GM12878 (cell line): Measurements from ENCODE around the gene ISG20. TPM values are rescaled to one million over a fixed set of nuclear protein-coding genes. Genes with fewer than 3 reads are reported as not detected.
A peak's percentile ranks its signal among the peaks of the same experiment; 100 is the strongest.

Source experiments
- BCL3 ChIP-seq: IDR thresholded peaks from 2 replicates; pipeline ENCODE4 v1.6.1; 2011; ENCODE audit warnings: borderline replicate concordance, low read depth, mild to moderate bottlenecking, moderate library complexity, low read length; ENCODE audit not compliant: insufficient read depth, poor library complexity, severe bottlenecking
- CBX5 ChIP-seq: sonication (generic); IDR thresholded peaks from 2 replicates; pipeline ENCODE4 v1.6.1; 2016; ENCODE audit warnings: low read depth, moderate library complexity, mild to moderate bottlenecking, inconsistent platforms
- EZH2 ChIP-seq: IDR thresholded peaks from 2 replicates; pipeline ENCODE4 v1.6.1; 2012; ENCODE audit warnings: low read depth, mild to moderate bottlenecking, control low read depth, inconsistent platforms, low read length, borderline replicate concordance; ENCODE audit not compliant: control insufficient read depth
- GATAD2B ChIP-seq: fragments of 450-650 bp; conservative IDR thresholded peaks from 2 replicates; pipeline ENCODE4 v1.6.1; 2017; ENCODE audit warnings: low read depth, mild to moderate bottlenecking, moderate library complexity
- HSF1 ChIP-seq: fragments of 150-350 bp; IDR thresholded peaks from 2 replicates; pipeline ENCODE4 v1.6.1; 2014; ENCODE audit warnings: mild to moderate bottlenecking, low read depth, low read length
- KAT2A ChIP-seq: conservative IDR thresholded peaks from 2 replicates; pipeline ENCODE4 v1.6.1; 2011; ENCODE audit warnings: low read depth, low read length; ENCODE audit not compliant: control insufficient read depth
- MEF2A ChIP-seq: IDR thresholded peaks from 2 replicates; pipeline ENCODE4 v1.6.1; 2011; ENCODE audit warnings: low read depth, mild to moderate bottlenecking, low read length, moderate library complexity; ENCODE audit not compliant: insufficient read depth
- MEF2B ChIP-seq: fragments of 450-650 bp; IDR thresholded peaks from 2 replicates; pipeline ENCODE4 v1.6.1; 2018; ENCODE audit warnings: mild to moderate bottlenecking, moderate library complexity; ENCODE audit not compliant: partially characterized antibody, poor library complexity, severe bottlenecking
- MXI1 ChIP-seq: fragments of 150-350 bp; IDR thresholded peaks from 2 replicates; pipeline ENCODE4 v1.6.1; 2011; ENCODE audit warnings: low read depth, mild to moderate bottlenecking, inconsistent platforms, low read length, improper control_type of control experiment
- NKRF ChIP-seq: fragments of 450-650 bp; conservative IDR thresholded peaks from 2 replicates; pipeline ENCODE4 v1.6.1; 2017; ENCODE audit warnings: mild to moderate bottlenecking, moderate library complexity
- NRF1 ChIP-seq: conservative IDR thresholded peaks from 2 replicates; pipeline ENCODE4 v1.6.1; 2011; ENCODE audit warnings: mild to moderate bottlenecking, low read depth, low read length, improper control_type of control experiment
- PBX3 ChIP-seq: IDR thresholded peaks from 2 replicates; pipeline ENCODE4 v1.6.1; 2011; ENCODE audit warnings: mild to moderate bottlenecking, low read depth, low read length, moderate library complexity; ENCODE audit not compliant: insufficient replicate concordance
- POLR2AphosphoS2 ChIP-seq: IDR thresholded peaks from 2 replicates; pipeline ENCODE4 v1.6.1; 2011; ENCODE audit warnings: low read depth, mild to moderate bottlenecking, low read length, improper control_type of control experiment, moderate library complexity
- POLR2AphosphoS5 ChIP-seq: IDR thresholded peaks from 2 replicates; pipeline ENCODE4 v1.6.1; 2011; ENCODE audit warnings: mild to moderate bottlenecking, low read length, inconsistent platforms
- PRDM15 ChIP-seq: fragments of 450-650 bp; formaldehyde crosslinking; IDR thresholded peaks from 2 replicates; pipeline ENCODE4 v1.4.0; 2020; ENCODE audit warnings: mild to moderate bottlenecking, moderate library complexity
- RFX5 ChIP-seq: IDR thresholded peaks from 2 replicates; pipeline ENCODE4 v1.6.1; 2011; ENCODE audit warnings: low read depth, low read length, improper control_type of control experiment
- SIX5 ChIP-seq: IDR thresholded peaks from 2 replicates; pipeline ENCODE4 v1.6.1; 2011; ENCODE audit warnings: mild to moderate bottlenecking, low read depth, low read length, moderate library complexity; ENCODE audit not compliant: severe bottlenecking
- SREBF1 ChIP-seq: IDR thresholded peaks from 2 replicates; pipeline ENCODE4 v1.6.1; 2012; ENCODE audit warnings: mild to moderate bottlenecking, low read length
- TCF3 ChIP-seq: IDR thresholded peaks from 2 replicates; pipeline ENCODE4 v1.6.1; 2012; ENCODE audit warnings: low read depth, mild to moderate bottlenecking, low read length, borderline replicate concordance; ENCODE audit not compliant: insufficient read depth
- YBX1 ChIP-seq: fragments of 450-650 bp; IDR thresholded peaks from 2 replicates; pipeline ENCODE4 v1.6.1; 2016; ENCODE audit warnings: antibody characterized with exemption
- polyA plus RNA-seq, 11 experiments: library from polyadenylated mRNA; depleted of rRNA in 4 of 11; unstranded in 6 of 11; stranded (reverse) in 5 of 11; fragments of >200 nt; fragmentation: Nextera tagmentation in 4 of 11; fragmentation: Illumina TruSeq in 1 of 11; extraction: Ambion mirVana in 4 of 11; extraction: Trizol in 1 of 11; gene quantifications; 1 replicate in 1 of 11; 2 replicates in 10 of 11; pipeline versions ENCODE4 v1.2.1 to v1.2.3, GENCODE V29; 2011 to 2016; ENCODE audit warnings: inconsistent platforms in 2 of 11, missing spikeins in 2 of 11, low read depth in 1 of 11
- total RNA-seq, 4 experiments: library from RNA; depleted of rRNA in 3 of 4; stranded (reverse); fragments of >200 nt in 3 of 4; fragmentation: Illumina TruSeq in 1 of 4; extraction: Trizol in 1 of 4; gene quantifications; 2 replicates each; pipeline versions ENCODE4 v1.2.1 to v1.2.3, GENCODE V29; 2013 to 2021

The ISG20 gene
- total and polyA plus RNA-seq, 10 of the 15 experiments (the other 5 are each of a cell fraction or from before 2014, with no cell fraction given), result 23.4 to 210 (median 85.9) TPM

GRCh38 chr15:88656760-88657221, 18.0 kb downstream of the ISG20 start (continued):
- no peak for TF ChIP-seq HSF1
- peak; percentile 75 for TF ChIP-seq GATAD2B
- TF ChIP-seq PRDM15 (CRISPR knock-in tag), result no peak
- no peak for TF ChIP-seq MEF2A
- no peak for TF ChIP-seq KAT2A
- peak; percentile 96 for TF ChIP-seq TCF3
- TF ChIP-seq YBX1, result no peak
- no peak for TF ChIP-seq POLR2AphosphoS2
- TF ChIP-seq NRF1, result no peak
- TF ChIP-seq PBX3, result no peak
- no peak for TF ChIP-seq EZH2
- TF ChIP-seq SIX5, result no peak
- no peak for TF ChIP-seq POLR2AphosphoS5
- TF ChIP-seq CBX5, result 0 out of 2 replicates have a peak, but pooled peaks have one; percentile 55
- no peak for TF ChIP-seq SREBF1
- TF ChIP-seq MEF2B, result peak; percentile 71
- peak; percentile 43; the same call in 1 of the 2 replicates for TF ChIP-seq NKRF
- no peak for TF ChIP-seq MXI1
- no peak for TF ChIP-seq RFX5
- TF ChIP-seq BCL3, result no peak
